Articular chondrocyte of knee joint (primary cell): ENCODE data around the gene NPIPB12. TPM values are rescaled to one million over a fixed set of nuclear protein-coding genes. Genes with fewer than 3 reads are reported as not detected.

Experiments
- small RNA-seq: library from RNA; depleted of rRNA; stranded (forward); fragments of <200 nt; gene quantifications from one replicate; pipeline ENCODE3, GENCODE V24; 2012
- total RNA-seq: library from RNA; depleted of rRNA; stranded (reverse); fragments of >200 nt; gene quantifications from 2 replicates; pipeline ENCODE4 v1.2.3, GENCODE V29; 2012

The NPIPB12 gene
- total RNA-seq: 14.1 and 27.8 TPM in 2 replicates

GRCh38 chr16:29506308-29506707 is at the start of gene NPIPB12:
NPIPB12 (minus strand) TSS chr16:29506408.

GRCh38 chr16:29459706-29460646 is 46.2 kb downstream of the NPIPB12 start, which contains the start of gene SULT1A4:
SULT1A4 (plus strand) TSS chr16:29459913; CDS start chr16:29461386, 1,473 bp downstream.

GRCh38 chr16:29454269-29454668 is 51.9 kb downstream of the NPIPB12 start, which contains the start of the genes BOLA2 and SLX1B:
BOLA2 (minus strand) TSS chr16:29454351; CDS start chr16:29454253, 98 bp downstream.
SLX1B (plus strand) TSS chr16:29454533.

Small RNA genes lying within 50 kb of the gene (small RNA-seq; reads per million reads assigned to genes)
- not detected for gene AC133555.2

Other genes with a start within 250 kb of the NPIPB12 start
- under 0.01 and 2.2 TPM in 2 replicates for gene NPIPB11, start 99.7 kb downstream of the NPIPB12 start, total RNA-seq
- 9.7 and 11.7 TPM in 2 replicates for gene BOLA2, start 52.1 kb downstream of the NPIPB12 start, total RNA-seq
- 11.6 and 12.4 TPM in 2 replicates for gene SLX1B, start 51.9 kb downstream of the NPIPB12 start, total RNA-seq
- gene SULT1A4, start 46.5 kb downstream of the NPIPB12 start, total RNA-seq: 4.6 and 6.0 TPM in 2 replicates
- not detected in 2 replicates for gene SPN, start 156.8 kb upstream of the NPIPB12 start, total RNA-seq
- gene QPRT, start 172.8 kb upstream of the NPIPB12 start, total RNA-seq: 0.52 and 1.6 TPM in 2 replicates
- not detected in 2 replicates for gene C16orf54, start 239.6 kb upstream of the NPIPB12 start, total RNA-seq